ENCODE data around the gene ADIG. TPM values are rescaled to one million over a fixed set of nuclear protein-coding genes. Genes with fewer than 3 reads are reported as not detected.

ADIG gene
- total RNA-seq, result not detected
- polyA plus RNA-seq, result not detected

- intact Hi-C loops (cut with DNase I), result no loop called here
- no peak within 1 kb of the TSS for H3K27ac ChIP-seq
These were observed at the start of gene ADIG for GRCh38 chr20:38581013-38581412. ADIG (plus strand) TSS chr20:38581197; CDS start chr20:38581251, 54 bp downstream.

GRCh38 chr20:38534756-38535155 is 46.2 kb upstream of the ADIG start:
- intact Hi-C loops (cut with DNase I), result no loop called here
- H3K4me1 ChIP-seq, result no peaks in the 10 kb centered on the region
- no peaks in the 10 kb centered on the region for H3K9me3 ChIP-seq
- ATAC-seq (no peak), DNase-seq (no peak), FAIRE-seq (no peak)
- H3K4me3 ChIP-seq, result no peak overlapping the region
- H3K27me3 ChIP-seq, result no peaks in the 10 kb centered on the region
- H3K27ac ChIP-seq, result no peak overlapping the region
- 95 to 97% methylated on average over 11 of the region's 11 CpGs for WGBS, 2 donors
- peaks cover 0 to 40% (median 7%) of the 10 kb centered on the region in 3 donors for H3K36me3 ChIP-seq
- no peak for TF ChIP-seq CTCF (IDR thresholded peaks at IDR 0.05)

More at GRCh38 chr20:38581013-38581412, at the start of gene ADIG:
- DNase-seq (peak in 3 of 6 donors; percentile 25 to 39 (median 27)), ATAC-seq (peak; percentile 71 to 83 (median 74)), FAIRE-seq (no peak)
- TF ChIP-seq CTCF (IDR thresholded peaks at IDR 0.05), result no peak
- Histone ChIP-seq H3K27me3 (no peaks in the 10 kb centered on the region), H3K9me3 (no peaks in the 10 kb centered on the region), H3K36me3 (peaks cover 0 to 3% (median 0%) of the 10 kb centered on the region in 3 donors), H3K4me3 (no peak within 1 kb of the TSS), H3K4me1 (no peaks in the 10 kb centered on the region)
- WGBS, 2 donors, result 31 to 35% methylated on average over 5 of the region's 5 CpGs

- 97% methylated on average over 2 of the region's 2 CpGs for WGBS, 2 donors
- Histone ChIP-seq H3K36me3 (peaks cover 0 to 46% (median 7%) of the 10 kb centered on the region in 3 donors), H3K27ac (no peak overlapping the region), H3K27me3 (no peaks in the 10 kb centered on the region), H3K4me1 (no peaks in the 10 kb centered on the region), H3K4me3 (no peak overlapping the region), H3K9me3 (no peaks in the 10 kb centered on the region)
- no peak for DNase-seq
- TF ChIP-seq CTCF (IDR thresholded peaks at IDR 0.05), result no peak
- no peak for FAIRE-seq
- ATAC-seq, result no peak
- intact Hi-C loops (cut with DNase I), result no loop called here
These were observed 44.7 kb upstream of the ADIG start for GRCh38 chr20:38536310-38536709.

GRCh38 chr20:38537176-38537575 is 43.8 kb upstream of the ADIG start:
- ATAC-seq (no peak), FAIRE-seq (no peak), DNase-seq (no peak)
- Histone ChIP-seq H3K4me1 (no peaks in the 10 kb centered on the region), H3K9me3 (no peaks in the 10 kb centered on the region), H3K36me3 (peaks cover 0 to 50% (median 7%) of the 10 kb centered on the region in 3 donors), H3K27me3 (no peaks in the 10 kb centered on the region), H3K4me3 (no peak overlapping the region), H3K27ac (no peak overlapping the region)
- 100% methylated on average over 1 of the region's 1 CpG for WGBS, 2 donors
- TF ChIP-seq CTCF (IDR thresholded peaks at IDR 0.05), result no peak
- intact Hi-C loops (cut with DNase I), result no loop called here

GRCh38 chr20:38538789-38539188 is 42.2 kb upstream of the ADIG start:
- DNase-seq, result no peak
- H3K27me3 ChIP-seq, result no peaks in the 10 kb centered on the region
- FAIRE-seq, result no peak
- WGBS, 2 donors, result 89 to 90% methylated on average over 2 of the region's 2 CpGs
- TF ChIP-seq CTCF (IDR thresholded peaks at IDR 0.05), result no peak
- no peaks in the 10 kb centered on the region for H3K4me1 ChIP-seq
- ATAC-seq, result no peak
- intact Hi-C loops (cut with DNase I), result no loop called here
- H3K4me3 ChIP-seq, result no peak overlapping the region
- H3K27ac ChIP-seq, result no peak overlapping the region
- H3K9me3 ChIP-seq, result no peaks in the 10 kb centered on the region
- peaks cover 0 to 55% (median 7%) of the 10 kb centered on the region in 3 donors for H3K36me3 ChIP-seq
